NB4 (cell line): Measurements from ENCODE around the gene CDK14.

Experiments
- DNase-seq: peaks from one replicate; pipeline ENCODE4 v3.0.0; 2010; ENCODE audit warnings: low read depth
- H3K4me3 ChIP-seq: one replicate; pipeline ENCODE4 v1.5.1; 2011; ENCODE audit warnings: mild to moderate bottlenecking, low read depth, low read length, moderate library complexity
- CTCF ChIP-seq: IDR thresholded peaks from one replicate; pipeline ENCODE4 v1.5.1; 2012; ENCODE audit warnings: low read depth, low read length
- MAX ChIP-seq: IDR thresholded peaks from 2 replicates; pipeline ENCODE4 v1.6.1; 2011; ENCODE audit warnings: low read depth, low read length
- MYC ChIP-seq: IDR thresholded peaks from 2 replicates; pipeline ENCODE4 v1.6.1; 2011; ENCODE audit warnings: low read depth, low read length
- POLR2A ChIP-seq: IDR thresholded peaks from 2 replicates; pipeline ENCODE4 v1.6.1; 2011; ENCODE audit warnings: mild to moderate bottlenecking; ENCODE audit not compliant: insufficient read length; ENCODE audit errors: extremely low read depth

The CDK14 gene

GRCh38 chr7:90618876-90619275, 22.8 kb downstream of the CDK14 start:
- TF ChIP-seq MAX (no peak), CTCF (no peak), POLR2A (no peak), MYC (no peak)
- no peak for DNase-seq
- no peak overlapping the region for H3K4me3 ChIP-seq

- peak; percentile 25 for DNase-seq
- TF ChIP-seq POLR2A, result no peak
- no peak overlapping the region for H3K4me3 ChIP-seq
Observed at GRCh38 chr7:90621125-90621746, 25.1 kb downstream of the CDK14 start.

- peak; percentile 39 for DNase-seq
- no peak overlapping the region for H3K4me3 ChIP-seq
- no peak for TF ChIP-seq POLR2A
- no peak for TF ChIP-seq CTCF
- TF ChIP-seq MAX, result no peak
- TF ChIP-seq MYC, result no peak
Observed at GRCh38 chr7:90621747-90622140, 25.6 kb downstream of the CDK14 start.

- no peak overlapping the region for H3K4me3 ChIP-seq
- TF ChIP-seq MAX, result no peak
- TF ChIP-seq MYC, result no peak
- no peak for TF ChIP-seq CTCF
- no peak for TF ChIP-seq POLR2A
- DNase-seq, result no peak
Observed at GRCh38 chr7:90622670-90623069, 26.5 kb downstream of the CDK14 start.

- DNase-seq, result peak; percentile 24
- no peak overlapping the region for H3K4me3 ChIP-seq
- no peak for TF ChIP-seq MYC
- TF ChIP-seq POLR2A, result no peak
- TF ChIP-seq MAX, result no peak
- no peak for TF ChIP-seq CTCF
Observed at GRCh38 chr7:90624225-90624911, 28.2 kb downstream of the CDK14 start.

- TF ChIP-seq MAX (no peak), POLR2A (no peak), MYC (no peak), CTCF (no peak)
- DNase-seq, result no peak
- H3K4me3 ChIP-seq, result no peak overlapping the region
Observed at GRCh38 chr7:90625051-90625450, 28.9 kb downstream of the CDK14 start.
